Hindlimb muscle (tissue), 1 donor: ENCODE results near the gene PPP1R12C. TPM values are rescaled to one million over a fixed set of nuclear protein-coding genes. Genes with fewer than 3 reads are reported as not detected.
"Not testable (repeated sequence)": the region's sequence is repeated elsewhere in the genome, so short reads cannot be mapped to it uniquely, and the experiment has no call there.

Source experiments
- DNase-seq: peaks from one replicate; pipeline ENCODE4 v3.0.0-alpha.2; 2013
- polyA plus RNA-seq: library from polyadenylated mRNA; unstranded; fragments of 120-200 nt; gene quantifications from one replicate; pipeline ENCODE4 v1.2.1, GENCODE V29; 2013; ENCODE audit not compliant: insufficient read length

Gene PPP1R12C
- polyA plus RNA-seq, 1 donor = 74.0 TPM

- DNase-seq = no peak
Measured at GRCh38 chr19:55111238-55111831, 6.1 kb downstream of the PPP1R12C start.

GRCh38 chr19:55109527-55110291, 7.7 kb downstream of the PPP1R12C start:
- DNase-seq = no peak

GRCh38 chr19:55107252-55107651, 10.2 kb downstream of the PPP1R12C start:
- DNase-seq = not testable (repeated sequence)

- no peak for DNase-seq
Measured at GRCh38 chr19:55106591-55106990, 10.8 kb downstream of the PPP1R12C start.

GRCh38 chr19:55105237-55105636, 12.2 kb downstream of the PPP1R12C start:
- no peak for DNase-seq

GRCh38 chr19:55103190-55103589, 14.2 kb downstream of the PPP1R12C start:
- DNase-seq = no peak

- no peak for DNase-seq
Measured at GRCh38 chr19:55101261-55101660, 16.2 kb downstream of the PPP1R12C start.

- DNase-seq = no peak
Measured at GRCh38 chr19:55099557-55100506, 17.6 kb downstream of the PPP1R12C start.

GRCh38 chr19:55098716-55099556, 18.5 kb downstream of the PPP1R12C start:
- no peak for DNase-seq

- DNase-seq = no peak
Measured at GRCh38 chr19:55097864-55098715, 19.3 kb downstream of the PPP1R12C start.

GRCh38 chr19:55096061-55096701, 21.3 kb downstream of the PPP1R12C start:
- DNase-seq = no peak

GRCh38 chr19:55095260-55096060, 22.0 kb downstream of the PPP1R12C start:
- no peak for DNase-seq

GRCh38 chr19:55094456-55095259, 22.8 kb downstream of the PPP1R12C start:
- no peak for DNase-seq

GRCh38 chr19:55092423-55093318, 24.8 kb downstream of the PPP1R12C start:
- no peak for DNase-seq

- DNase-seq = no peak
Measured at GRCh38 chr19:55091955-55092354, 25.5 kb downstream of the PPP1R12C start.

- no peak for DNase-seq
Measured at GRCh38 chr19:55091126-55091910, 26.1 kb downstream of the PPP1R12C start.

- DNase-seq = no peak
Measured at GRCh38 chr19:55090564-55090963, 26.9 kb downstream of the PPP1R12C start.
